Natural killer cell (primary cell): ENCODE measurements around the gene WDR86. TPM values are rescaled to one million over a fixed set of nuclear protein-coding genes. Genes with fewer than 3 reads are reported as not detected.

Source experiments
- ATAC-seq, 3 donors: fragments of 150-1000 bp in 2 of 3; fragments of 200-7000 bp in 1 of 3; cut with Tn5 transposase; 1 replicate in 1 of 3; 2 replicates in 2 of 3; pipeline ENCODE4 v1.10.0; 2021; ENCODE audit warnings: mild to moderate bottlenecking in 2 of 3, moderate library complexity in 2 of 3
- DNase-seq, 2 donors: peaks; one replicate each; pipeline versions ENCODE4 v3.0.0 to v3.0.0-alpha.2; 2013 to 2021; ENCODE audit warnings: mixed read lengths in 1 of 2
- H3K27ac ChIP-seq: one replicate; pipeline ENCODE4 v1.5.1; 2013; ENCODE audit warnings: mild to moderate bottlenecking, low read length
- H3K27me3 ChIP-seq: one replicate; pipeline ENCODE4 v1.6.1; 2013; ENCODE audit warnings: low read length; ENCODE audit not compliant: control insufficient read depth, insufficient read depth
- H3K36me3 ChIP-seq: one replicate; pipeline ENCODE4 v1.6.1; 2013; ENCODE audit warnings: low read length; ENCODE audit not compliant: control insufficient read depth, insufficient read depth
- H3K4me1 ChIP-seq: one replicate; pipeline ENCODE4 v1.6.1; 2013; ENCODE audit warnings: low read length; ENCODE audit not compliant: control insufficient read depth, insufficient read depth
- H3K4me3 ChIP-seq: one replicate; pipeline ENCODE4 v1.5.1; 2013; ENCODE audit warnings: low read length
- H3K9me3 ChIP-seq: one replicate; pipeline ENCODE4 v1.6.1; 2013; ENCODE audit warnings: low read length; ENCODE audit not compliant: control insufficient read depth, insufficient read depth
- H3K27ac Mint-ChIP-seq, 2 donors: one replicate each; pipeline ENCODE4 v1.8.0; 2022; ENCODE audit warnings: mild to moderate bottlenecking in 2 of 2, mixed read lengths in 2 of 2, moderate library complexity in 1 of 2
- H3K27me3 Mint-ChIP-seq, 2 donors: one replicate each; pipeline ENCODE4 v1.8.0; 2022; ENCODE audit warnings: low read depth in 2 of 2, mixed read lengths in 2 of 2
- H3K36me3 Mint-ChIP-seq: one replicate; pipeline ENCODE4 v1.8.0; 2022; ENCODE audit warnings: mixed read lengths
- H3K4me1 Mint-ChIP-seq, 2 donors: one replicate each; pipeline ENCODE4 v1.8.0; 2022; ENCODE audit warnings: mixed read lengths in 2 of 2
- H3K4me3 Mint-ChIP-seq: one replicate; pipeline ENCODE4 v1.8.0; 2022; ENCODE audit warnings: mild to moderate bottlenecking, moderate library complexity, mixed read lengths
- H3K9me3 Mint-ChIP-seq, 2 donors: one replicate each; pipeline ENCODE4 v1.8.0; 2022; ENCODE audit warnings: mixed read lengths in 2 of 2
- CTCF ChIP-seq: fragments of 200-600 bp; IDR thresholded peaks from one replicate; pipeline ENCODE4 v1.8.0; 2022; ENCODE audit warnings: antibody characterized with exemption
- WGBS: methylation state at CpG from one replicate; pipeline ENCODE4 v1.1.7; 2013; ENCODE audit warnings: missing lambda C conversion rate; ENCODE audit not compliant: insufficient coverage; 5-methylcytosine and 5-hydroxymethylcytosine counted together
- intact Hi-C: fragments of 100-400 bp; cut with micrococcal nuclease; formaldehyde crosslinking; loops from one replicate; pipeline ENCODE4 v1.14.2; 2022
- total RNA-seq, 4 donors: library from RNA; stranded (reverse); fragments of 120-200 nt in 1 of 4; gene quantifications; one replicate each; pipeline versions ENCODE4 v1.2.3 to v1.2.4, GENCODE V29; 2013 to 2022

The WDR86 gene
- total RNA-seq, 3 donors from 2014 or later (not counting 1 experiment from before 2014, with no cell fraction given): 1.6 to 4.6 (median 2.1) TPM

- ATAC-seq: no peak
- no peaks in the 10 kb centered on the region for H3K36me3 Mint-ChIP-seq
- H3K27me3 ChIP-seq: no peaks in the 10 kb centered on the region
- H3K4me1 Mint-ChIP-seq: no peaks in the 10 kb centered on the region
- H3K27ac Mint-ChIP-seq: no peak overlapping the region
- intact Hi-C loops: no loop called here
- no peak overlapping the region for H3K4me3 ChIP-seq
- H3K27me3 Mint-ChIP-seq: peaks cover 14 to 21% of the 10 kb centered on the region in 2 donors
- no peaks in the 10 kb centered on the region for H3K4me1 ChIP-seq
- DNase-seq: no peak
- H3K36me3 ChIP-seq: no peaks in the 10 kb centered on the region
- H3K9me3 ChIP-seq: peaks cover 9% of the 10 kb centered on the region
- no peak for TF ChIP-seq CTCF
- no peak overlapping the region for H3K4me3 Mint-ChIP-seq
- no peaks in the 10 kb centered on the region for H3K9me3 Mint-ChIP-seq
- no peak overlapping the region for H3K27ac ChIP-seq
- 88% methylated on average over 5 of the region's 5 CpGs for WGBS
Observed at GRCh38 chr7:151422212-151422611, 12.4 kb upstream of the WDR86 start.

- no peak for DNase-seq
- H3K9me3 ChIP-seq: peaks cover 9% of the 10 kb centered on the region
- Mint-ChIP-seq H3K36me3 (no peaks in the 10 kb centered on the region), H3K9me3 (no peaks in the 10 kb centered on the region), H3K4me1 (no peaks in the 10 kb centered on the region), H3K4me3 (no peak overlapping the region), H3K27me3 (peaks cover 19 to 27% of the 10 kb centered on the region in 2 donors), H3K27ac (no peak overlapping the region)
- H3K4me3 ChIP-seq: no peak overlapping the region
- no peak for ATAC-seq
- peaks cover 5% of the 10 kb centered on the region for H3K4me1 ChIP-seq
- no peaks in the 10 kb centered on the region for H3K27me3 ChIP-seq
- no peaks in the 10 kb centered on the region for H3K36me3 ChIP-seq
- H3K27ac ChIP-seq: no peak overlapping the region
- TF ChIP-seq CTCF: no peak
- intact Hi-C loops: no loop called here
- 76% methylated on average over 5 of the region's 5 CpGs for WGBS
Observed at GRCh38 chr7:151420144-151420543, 10.3 kb upstream of the WDR86 start.

GRCh38 chr7:151416941-151417315 is 7.1 kb upstream of the WDR86 start:
- no peak for DNase-seq
- no peak for ATAC-seq
- Histone ChIP-seq H3K27me3 (peaks cover 1% of the 10 kb centered on the region), H3K4me3 (no peak overlapping the region), H3K9me3 (peaks cover 9% of the 10 kb centered on the region), H3K4me1 (peaks cover 5% of the 10 kb centered on the region), H3K27ac (no peak overlapping the region), H3K36me3 (no peaks in the 10 kb centered on the region)
- no peaks in the 10 kb centered on the region for H3K4me1 Mint-ChIP-seq
- TF ChIP-seq CTCF: no peak
- 85% methylated on average over 11 of the region's 11 CpGs for WGBS
- peaks cover 27 to 53% of the 10 kb centered on the region in 2 donors for H3K27me3 Mint-ChIP-seq
- H3K4me3 Mint-ChIP-seq: no peak overlapping the region
- H3K9me3 Mint-ChIP-seq: no peaks in the 10 kb centered on the region
- H3K27ac Mint-ChIP-seq: no peak overlapping the region
- H3K36me3 Mint-ChIP-seq: no peaks in the 10 kb centered on the region
- intact Hi-C loops: no loop called here
